Central memory CD4-positive, alpha-beta T cell (primary cell): ENCODE results near the gene STAT5A.
"Not testable (repeated sequence)": the region's sequence is repeated elsewhere in the genome, so short reads cannot be mapped to it uniquely, and the experiment has no call there.

Source experiments
- DNase-seq: peaks from one replicate; pipeline ENCODE4 v3.0.0; 2022
- total RNA-seq, 3 experiments: gene quantifications; one replicate each; lab custom pipeline; 2026; lab: John Stamatoyannopoulos, UW

STAT5A gene
- 152 to 505 (median 218) reads per million in 3 experiments for total RNA-seq

DNA sequence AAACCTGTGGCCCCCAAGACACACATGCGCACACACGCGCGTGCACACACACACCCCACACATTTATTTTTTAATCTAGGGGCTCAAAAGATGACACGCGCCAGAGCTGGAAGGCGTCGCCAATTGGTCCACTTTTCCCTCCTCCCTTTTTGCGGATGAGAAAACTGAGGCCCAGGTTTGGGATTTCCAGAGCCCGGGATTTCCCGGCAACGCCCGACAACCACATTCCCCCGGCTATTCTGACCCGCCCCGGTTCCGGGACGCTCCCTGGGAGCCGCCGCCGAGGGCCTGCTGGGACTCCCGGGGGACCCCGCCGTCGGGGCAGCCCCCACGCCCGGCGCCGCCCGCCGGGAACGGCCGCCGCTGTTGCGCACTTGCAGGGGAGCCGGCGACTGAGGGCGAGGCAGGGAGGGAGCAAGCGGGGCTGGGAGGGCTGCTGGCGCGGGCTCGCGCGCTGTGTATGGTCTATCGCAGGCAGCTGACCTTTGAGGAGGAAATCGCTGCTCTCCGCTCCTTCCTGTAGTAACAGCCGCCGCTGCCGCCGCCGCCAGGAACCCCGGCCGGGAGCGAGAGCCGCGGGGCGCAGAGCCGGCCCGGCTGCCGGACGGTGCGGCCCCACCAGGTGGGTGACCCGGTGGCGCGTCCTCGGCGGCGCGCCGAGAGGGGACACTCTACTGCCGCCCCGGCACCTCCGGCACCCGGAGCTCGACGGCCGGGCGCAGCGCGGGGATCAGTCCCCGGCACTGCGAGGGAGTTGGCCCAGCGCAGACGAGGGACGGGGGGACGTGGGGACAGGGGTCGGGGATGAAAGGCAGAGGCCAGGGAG, at the start of gene STAT5A:
TSS of gene STAT5A (plus strand) at position 522 of the 826 bp plus-strand sequence. CDS start 914 bp downstream, outside the sequence.
- DNase-seq = peak; percentile 84

- DNase-seq = not testable (repeated sequence)
Measured at GRCh38 chr17:42239576-42239975, 48.7 kb upstream of the STAT5A start.

DNA sequence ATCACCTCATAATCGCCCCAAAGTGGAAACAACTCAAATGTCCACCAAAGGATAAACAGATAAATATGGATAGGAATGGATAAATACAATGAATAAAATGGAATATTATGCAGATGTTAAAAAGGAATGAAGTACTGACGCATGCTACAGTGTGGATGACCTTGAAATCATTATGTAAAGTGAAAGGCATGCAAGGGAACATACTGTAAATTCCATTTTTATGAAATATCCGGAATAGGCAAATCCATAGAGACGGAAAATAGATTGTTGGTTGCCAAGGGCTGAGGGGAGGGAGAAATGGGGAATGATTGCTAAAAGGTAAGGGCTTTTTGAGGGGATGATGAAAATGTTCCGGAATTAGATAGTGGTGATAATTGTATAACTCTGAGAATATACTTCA, 48.1 kb upstream of the STAT5A start:
- no peak for DNase-seq

DNA sequence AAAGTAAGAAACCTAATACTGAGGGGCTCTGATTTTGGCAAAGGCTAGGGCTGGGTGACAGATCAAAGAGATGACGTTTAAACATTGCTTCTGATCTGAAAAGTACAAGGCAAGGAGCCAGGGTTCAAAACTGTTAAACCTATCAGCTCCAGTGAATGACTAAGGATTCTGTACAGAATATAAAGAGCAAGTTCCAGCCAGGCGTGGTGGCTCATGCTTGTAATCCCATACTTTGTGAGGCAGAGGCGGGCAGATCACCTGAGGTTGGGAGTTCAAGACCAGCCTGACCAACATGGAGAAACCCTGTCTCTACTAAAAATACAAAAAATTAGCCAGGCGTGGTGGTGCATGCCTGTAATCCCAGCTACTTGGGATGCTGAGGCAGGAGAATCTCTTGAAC, 47.4 kb upstream of the STAT5A start:
- not testable (repeated sequence) for DNase-seq

DNA sequence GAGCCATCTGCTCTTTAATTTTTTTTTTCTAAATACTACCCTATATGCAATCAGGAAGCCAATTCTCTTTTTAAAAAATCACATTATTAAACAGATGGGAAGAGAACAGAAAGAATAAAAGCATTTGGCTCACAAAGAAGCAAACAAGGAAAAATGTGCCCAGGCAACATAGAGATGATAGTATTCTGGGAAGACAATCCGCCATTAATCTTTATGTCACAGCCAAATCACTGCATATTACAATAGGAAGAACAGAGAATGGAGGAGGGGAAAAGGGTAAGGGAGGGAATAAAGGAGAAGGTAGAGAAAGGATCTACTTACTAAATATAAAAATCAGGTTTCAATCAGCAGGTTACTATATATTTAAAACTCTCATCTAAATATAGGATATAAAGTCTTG, 46.4 kb upstream of the STAT5A start:
- no peak for DNase-seq

DNA sequence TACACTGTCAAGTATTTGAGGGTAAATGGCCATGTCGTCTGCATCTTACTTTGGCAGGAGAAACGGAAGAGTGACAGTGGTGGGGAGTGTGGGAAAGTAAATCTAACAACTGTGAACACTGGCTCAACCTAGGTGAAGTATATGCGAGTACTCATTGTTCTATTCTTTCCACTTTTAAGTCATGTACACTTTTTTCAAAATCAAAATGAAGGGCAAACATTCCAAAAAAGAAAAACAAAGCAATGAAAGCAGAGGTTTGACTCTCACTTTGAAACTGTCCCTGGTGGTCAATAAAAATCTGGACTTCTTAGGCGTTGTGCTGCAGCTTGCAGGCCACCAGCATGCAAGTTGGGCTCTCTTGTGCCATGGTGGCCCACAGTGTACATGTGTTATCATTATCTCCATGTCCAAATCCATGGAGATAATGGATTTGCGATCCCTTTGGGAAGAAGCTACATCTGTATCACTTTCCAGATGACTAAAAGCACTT, 44.8 kb upstream of the STAT5A start:
- no peak for DNase-seq

DNA sequence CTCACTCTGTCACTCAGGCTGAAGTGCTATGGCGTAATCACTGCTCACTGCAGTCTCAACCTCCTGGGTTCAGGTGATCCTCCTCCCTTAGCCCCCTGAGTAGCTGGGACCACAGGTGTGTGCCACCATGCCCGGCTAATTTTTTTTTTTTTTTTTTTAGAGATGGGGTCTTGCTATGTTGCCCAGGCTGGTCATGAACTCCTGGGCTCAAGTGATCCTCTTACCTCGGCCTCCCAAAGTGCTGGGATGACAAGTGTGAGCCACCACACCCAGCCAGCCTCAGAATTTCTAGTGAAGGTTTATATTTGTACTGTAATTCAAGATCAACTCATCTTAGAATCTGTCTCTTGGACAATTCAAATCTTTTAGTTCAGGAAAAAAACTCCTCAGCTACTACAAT, 44.2 kb upstream of the STAT5A start:
- DNase-seq = not testable (repeated sequence)

DNA sequence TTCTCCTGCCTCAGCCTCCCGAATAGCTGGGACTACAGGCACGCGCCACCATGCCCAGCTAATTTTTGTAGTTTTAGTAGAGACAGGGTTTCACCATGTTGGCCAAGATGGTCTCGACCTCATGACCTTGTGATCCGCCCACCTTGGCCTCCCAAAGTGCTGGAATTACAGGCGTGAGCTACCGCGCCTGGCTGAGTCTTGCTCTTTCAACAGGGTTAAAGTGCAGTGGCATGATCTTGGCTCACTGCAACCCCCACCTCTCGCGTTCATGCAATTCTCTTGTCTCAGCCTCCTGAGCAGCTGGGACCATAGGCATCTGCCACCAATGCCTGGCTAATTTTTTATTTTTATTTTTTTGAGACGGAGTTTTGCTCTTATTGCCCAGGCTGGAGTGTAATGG, 43.1 kb upstream of the STAT5A start:
- not testable (repeated sequence) for DNase-seq

- no peak for DNase-seq
Measured at GRCh38 chr17:42246515-42246914, 41.8 kb upstream of the STAT5A start.

DNA sequence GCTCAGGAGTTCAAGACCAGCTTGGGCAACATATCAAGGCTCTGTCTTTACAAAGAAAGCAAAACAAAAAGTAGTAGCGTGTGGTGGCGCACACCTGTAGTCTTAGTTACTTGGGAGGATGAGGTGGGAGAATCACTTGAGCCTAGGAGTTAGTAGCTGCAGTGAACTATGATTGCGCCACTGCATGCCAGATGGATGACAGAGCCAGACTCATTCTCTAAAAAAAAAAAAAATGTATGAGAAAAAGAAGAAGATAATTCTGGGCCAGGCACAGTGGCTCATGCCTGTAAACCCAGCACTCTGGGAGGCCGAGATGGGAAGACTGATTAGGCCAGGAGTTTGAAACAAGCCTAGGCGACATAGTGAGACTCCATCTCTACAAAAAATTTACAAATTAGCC, 40.6 kb upstream of the STAT5A start:
- DNase-seq = no peak

GRCh38 chr17:42248351-42249179, 39.7 kb upstream of the STAT5A start:
- peak; percentile 88 for DNase-seq

- peak; percentile 71 for DNase-seq
Measured at GRCh38 chr17:42249681-42250446, 38.4 kb upstream of the STAT5A start.

GRCh38 chr17:42251115-42251514, 37.2 kb upstream of the STAT5A start:
- no peak for DNase-seq

- no peak for DNase-seq
Measured at GRCh38 chr17:42252597-42253550, 35.4 kb upstream of the STAT5A start.

DNA sequence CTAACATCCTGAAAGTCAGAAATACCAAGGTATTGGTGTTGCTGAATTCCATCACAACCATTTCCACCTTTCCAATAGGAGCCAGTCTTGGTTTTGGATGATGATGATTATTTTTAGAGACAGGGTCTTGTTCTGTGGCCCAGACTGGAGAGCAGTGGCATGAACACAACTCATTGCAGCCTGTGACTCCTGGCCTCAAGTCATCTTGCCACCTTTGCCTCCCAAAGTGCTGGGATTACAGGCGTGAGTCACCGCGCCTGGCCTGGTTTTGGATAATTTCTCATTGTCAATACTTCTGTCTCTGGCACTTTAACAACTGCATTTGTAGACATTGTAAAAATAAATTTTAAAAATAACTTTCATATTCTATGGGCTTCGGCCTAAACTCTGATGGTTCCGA, 34.7 kb upstream of the STAT5A start:
- no peak for DNase-seq

- no peak for DNase-seq
Measured at GRCh38 chr17:42255445-42255844, 32.9 kb upstream of the STAT5A start.

- no peak for DNase-seq
Measured at GRCh38 chr17:42260318-42260717, 28.0 kb upstream of the STAT5A start.

GRCh38 chr17:42264366-42264765, 23.9 kb upstream of the STAT5A start:
- DNase-seq = not testable (repeated sequence)

GRCh38 chr17:42266462-42266861, 21.8 kb upstream of the STAT5A start:
- DNase-seq = no peak

GRCh38 chr17:42266918-42267766, 21.2 kb upstream of the STAT5A start:
- peak; percentile 81 for DNase-seq

DNA sequence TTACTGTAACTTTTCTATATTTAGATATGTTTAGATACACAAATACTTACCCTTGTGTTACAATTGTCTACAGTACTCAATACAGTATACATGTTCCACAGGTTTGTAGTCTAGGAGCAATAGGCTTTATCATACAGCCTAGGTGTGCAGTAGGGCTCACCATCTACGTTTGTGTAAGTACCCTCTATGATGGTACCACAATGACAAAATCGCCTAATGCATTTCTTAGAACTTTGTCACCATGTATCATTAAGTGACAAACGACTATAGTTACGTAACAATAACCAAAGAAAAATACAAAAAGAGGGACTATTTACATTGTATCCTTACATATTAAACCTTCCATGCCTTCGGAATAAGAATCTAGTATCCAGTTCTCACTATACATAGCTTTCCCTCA, 20.1 kb upstream of the STAT5A start:
- no peak for DNase-seq
